ENCODE measurements around the gene UBAC2.

GRCh38 chr13:99254830-99255229, 54.2 kb downstream of the UBAC2 start:
- no peak for TF ChIP-seq CTCF (IDR thresholded peaks at IDR 0.05; ENCODE audit: low read length)
- no peak for TF ChIP-seq EZH2 (IDR thresholded peaks at IDR 0.05; ENCODE audit: borderline replicate concordance, low read length)

All from OCI-LY1 (cell line).